B cell (primary cell): ENCODE results near the gene RADX.

ENCODE experiments used
- CTCF ChIP-seq: fragments of 200-600 bp; IDR thresholded peaks from one replicate; pipeline ENCODE4 v1.8.0; 2022; ENCODE audit warnings: antibody characterized with exemption, mild to moderate bottlenecking
- EZH2 ChIP-seq: IDR thresholded peaks from 2 replicates; pipeline ENCODE4 v1.6.1; 2012; ENCODE audit warnings: borderline replicate concordance, low read depth, mild to moderate bottlenecking, moderate library complexity, low read length; ENCODE audit not compliant: insufficient read depth, poor library complexity, severe bottlenecking

GRCh38 chrX:106698693-106699092, 86.9 kb downstream of the RADX start:
- TF ChIP-seq CTCF = no peak
- TF ChIP-seq EZH2 = no peak
